GM19043 (cell line): Measurements from ENCODE around the gene CEP83.

Source experiments
- ATAC-seq: cut with Tn5 transposase; IDR thresholded peaks from one replicate; pipeline ENCODE4 v1.9.1; 2021; ENCODE audit warnings: low read depth; ENCODE audit not compliant: unreplicated experiment

Gene CEP83

DNA sequence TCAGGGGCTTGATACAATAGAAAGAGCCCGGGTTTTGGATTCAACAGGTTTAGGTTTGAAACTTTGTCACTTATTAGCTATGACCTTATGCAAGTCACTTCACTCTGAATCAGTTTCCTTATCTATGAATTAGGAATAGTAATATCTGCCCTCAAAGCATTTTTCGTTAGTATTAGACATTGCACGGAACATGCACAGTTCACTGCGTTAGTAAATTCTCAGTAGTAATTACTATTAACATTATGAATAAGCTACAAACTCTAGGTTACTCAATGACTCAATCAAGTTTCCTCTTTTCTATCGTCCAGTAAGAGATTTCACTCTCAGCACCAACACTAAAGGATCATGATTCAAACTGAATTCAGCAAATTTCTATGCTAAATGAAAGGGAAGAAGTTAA, 150.3 kb downstream of the CEP83 start:
- peak; percentile 66 for ATAC-seq

GRCh38 chr12:94308612-94309011, 151.1 kb downstream of the CEP83 start:
- no peak for ATAC-seq

DNA sequence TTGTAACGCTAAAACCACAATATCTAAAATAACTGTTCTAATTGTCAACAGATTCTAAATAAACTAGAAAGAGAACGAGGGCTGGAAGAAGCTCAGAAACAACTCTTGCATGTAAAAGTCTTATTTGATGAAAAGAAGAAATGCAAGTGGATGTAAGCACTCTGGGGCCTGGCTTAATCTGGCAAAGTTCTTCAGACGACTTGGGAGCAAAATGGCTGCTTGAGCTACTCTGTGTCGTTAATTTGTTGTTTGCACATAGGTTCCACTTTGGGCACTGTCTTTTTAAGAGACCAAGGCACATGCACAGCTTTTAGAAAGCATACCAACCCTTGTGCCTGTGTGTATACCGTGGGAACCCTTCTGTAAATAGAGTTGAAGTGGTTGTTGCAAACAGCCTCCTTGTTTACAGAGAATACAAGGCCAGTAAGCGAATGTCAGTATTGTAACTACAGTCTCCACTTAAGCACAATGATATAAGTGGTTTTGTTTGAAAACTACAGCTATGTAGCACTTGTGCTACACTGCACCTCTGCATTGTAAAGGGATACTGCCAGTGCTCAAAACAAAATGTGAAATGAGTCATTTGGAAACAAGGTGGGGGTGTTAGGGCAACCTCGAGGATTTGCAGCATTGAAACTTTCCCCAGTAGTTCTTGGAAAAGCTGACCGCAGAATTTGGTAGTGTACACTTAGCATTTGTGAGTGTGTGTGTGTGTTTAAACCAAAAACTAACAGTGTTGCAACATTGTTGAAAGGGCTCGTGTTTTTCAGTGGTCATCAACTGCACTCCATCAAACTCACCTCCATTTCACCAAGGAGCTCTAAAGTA, 154.3 kb downstream of the CEP83 start:
- no peak for ATAC-seq

DNA sequence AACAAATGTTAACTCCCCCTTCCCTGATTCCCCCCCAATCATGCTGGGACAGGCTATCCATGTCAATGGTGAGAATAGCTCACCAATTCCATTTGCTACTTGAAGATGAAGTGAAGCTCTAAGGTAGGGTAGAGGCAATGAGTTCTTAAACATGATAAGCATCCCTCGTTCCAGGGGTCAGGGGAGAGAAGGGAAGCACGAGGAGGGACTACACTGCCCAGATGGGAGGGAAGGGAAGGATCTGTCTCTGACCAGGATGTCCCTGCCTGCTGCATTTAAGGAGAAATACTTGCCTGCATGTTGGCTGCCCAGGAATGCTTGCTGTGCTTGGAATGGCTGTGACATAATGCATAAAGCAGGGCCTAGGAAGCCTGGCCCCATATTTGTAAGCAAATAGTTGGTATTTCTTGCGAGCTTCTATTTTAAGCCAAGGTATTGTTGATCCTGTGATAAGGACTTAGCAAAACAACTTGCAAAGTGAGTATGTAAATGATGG, 155.1 kb downstream of the CEP83 start:
- no peak for ATAC-seq

GRCh38 chr12:94304012-94304411, 155.7 kb downstream of the CEP83 start:
- ATAC-seq, result no peak

DNA sequence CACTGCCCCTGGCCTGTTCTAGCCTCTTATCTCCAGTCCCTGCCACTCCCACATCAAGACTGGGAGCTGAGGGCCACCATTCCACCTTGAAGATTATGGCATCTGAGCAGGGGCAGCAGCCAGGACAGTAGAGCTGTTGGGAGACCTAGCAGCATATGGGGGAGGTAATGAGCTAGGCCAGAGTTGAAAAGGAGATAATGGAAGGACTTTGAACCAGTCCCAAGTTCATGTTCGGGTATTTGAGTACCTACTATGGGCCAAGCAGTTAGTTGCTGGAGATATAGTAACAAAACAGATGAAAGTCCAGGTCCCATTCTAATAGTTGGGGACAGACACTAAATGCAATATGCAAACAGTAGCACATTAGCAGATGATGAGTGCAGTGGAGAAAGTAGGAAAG, 159.8 kb downstream of the CEP83 start:
- no peak for ATAC-seq

DNA sequence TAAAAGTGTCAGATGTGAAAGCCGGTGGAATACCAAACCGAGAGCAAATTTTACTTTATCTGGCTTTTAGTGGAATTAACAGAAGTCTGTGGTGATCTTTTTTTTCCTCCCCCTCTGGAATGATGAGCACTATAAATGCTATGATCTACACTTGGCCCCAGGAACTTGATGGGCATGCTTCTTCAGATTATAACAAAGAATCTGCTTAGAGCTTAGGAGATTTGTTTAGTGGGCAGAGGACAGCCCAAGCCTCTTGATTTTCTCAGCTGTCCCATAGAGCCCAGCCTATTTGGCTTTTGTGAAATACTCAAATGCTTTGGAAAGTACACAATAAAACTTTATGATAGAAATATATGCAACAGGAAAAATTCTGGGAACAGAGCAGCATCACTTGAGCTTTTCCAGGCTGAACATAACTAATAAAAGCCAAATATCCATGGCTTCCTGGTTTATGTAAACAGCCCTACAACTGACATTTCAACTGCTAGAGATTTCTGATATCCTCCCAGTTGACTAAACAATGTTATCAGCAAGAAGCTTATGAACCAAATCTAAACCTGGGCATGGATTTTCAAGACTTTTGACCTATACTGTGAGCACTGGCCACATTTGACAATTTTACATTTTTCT, 161.7 kb downstream of the CEP83 start:
- no peak for ATAC-seq

GRCh38 chr12:94297096-94297699, 162.5 kb downstream of the CEP83 start:
- no peak for ATAC-seq

DNA sequence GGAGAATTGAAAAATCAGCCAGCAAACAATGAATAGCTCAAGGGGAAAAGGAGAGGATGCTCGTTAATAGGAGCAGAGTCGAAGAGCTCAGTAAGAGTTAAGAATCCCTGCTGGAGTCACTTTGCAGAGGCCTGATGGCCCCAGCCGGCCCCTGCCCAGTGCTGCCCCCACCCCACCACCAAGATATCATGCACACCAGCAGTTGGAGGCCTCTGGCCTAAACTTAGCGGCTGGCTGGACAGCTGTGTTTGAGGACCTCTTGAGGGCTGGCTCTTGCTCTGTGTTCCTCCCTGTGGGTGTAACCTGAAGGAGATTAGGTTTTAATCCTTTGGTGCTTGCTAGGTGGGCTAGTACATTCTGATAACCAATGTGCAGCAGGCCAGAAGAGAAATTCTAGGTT, 169.3 kb downstream of the CEP83 start:
- no peak for ATAC-seq

DNA sequence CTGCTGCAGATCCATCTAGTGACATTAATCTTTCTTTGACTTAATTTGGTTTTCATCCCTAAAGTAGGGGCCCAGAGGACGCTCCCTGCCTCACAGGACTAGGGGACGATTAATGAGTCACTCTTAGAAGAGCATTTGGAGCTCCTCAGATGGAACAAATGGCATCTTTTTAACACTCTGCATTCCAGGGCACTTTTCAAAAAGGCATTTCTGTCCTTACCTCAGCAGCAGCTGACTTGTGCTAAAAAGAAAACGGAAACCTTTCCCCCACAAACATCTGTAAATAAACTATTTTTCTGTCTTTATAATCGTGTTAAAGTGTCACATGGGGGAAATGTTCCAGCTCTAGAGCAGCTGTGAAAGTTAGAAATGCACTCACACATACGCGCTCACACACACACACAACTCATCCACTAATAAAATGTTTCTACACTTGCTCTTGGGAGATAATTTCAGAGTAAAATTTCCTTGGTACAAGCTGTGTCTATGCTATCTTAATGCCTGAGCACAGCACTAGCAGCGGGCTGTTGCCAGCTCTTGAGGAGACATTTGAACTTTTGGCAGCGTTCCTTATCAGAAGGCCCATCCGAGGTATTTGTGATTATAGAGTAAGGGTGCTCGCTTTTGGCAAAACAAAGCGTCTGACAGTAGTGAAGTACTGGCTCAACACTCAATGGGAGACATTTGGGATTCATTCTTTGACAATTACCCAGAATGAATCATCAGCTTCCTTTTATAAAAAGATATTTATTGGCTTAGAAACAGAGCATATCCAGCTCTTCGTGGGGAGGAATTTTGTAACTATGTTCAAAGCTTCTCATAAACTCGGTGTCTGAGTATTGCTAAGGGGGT, 170.0 kb downstream of the CEP83 start:
- no peak for ATAC-seq

DNA sequence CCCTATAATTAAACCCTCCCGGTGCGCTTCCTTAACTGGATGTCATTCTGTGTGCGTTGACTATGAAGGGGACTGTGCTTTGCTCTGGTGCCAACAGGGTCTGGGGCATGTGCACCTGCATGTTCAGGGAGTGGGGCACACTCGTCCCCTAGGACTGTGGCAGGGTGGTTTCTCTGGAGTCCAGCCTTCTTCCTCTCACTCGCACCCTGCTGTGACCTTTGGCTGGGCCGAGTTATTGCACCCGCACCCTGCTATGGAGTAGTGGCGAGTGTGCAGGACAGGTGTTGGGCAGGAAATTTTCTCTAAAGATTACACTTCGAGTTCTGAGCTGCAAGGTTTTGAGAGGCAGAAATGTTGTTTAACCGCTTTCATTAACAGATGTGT, 172.4 kb downstream of the CEP83 start:
- ATAC-seq, result no peak

DNA sequence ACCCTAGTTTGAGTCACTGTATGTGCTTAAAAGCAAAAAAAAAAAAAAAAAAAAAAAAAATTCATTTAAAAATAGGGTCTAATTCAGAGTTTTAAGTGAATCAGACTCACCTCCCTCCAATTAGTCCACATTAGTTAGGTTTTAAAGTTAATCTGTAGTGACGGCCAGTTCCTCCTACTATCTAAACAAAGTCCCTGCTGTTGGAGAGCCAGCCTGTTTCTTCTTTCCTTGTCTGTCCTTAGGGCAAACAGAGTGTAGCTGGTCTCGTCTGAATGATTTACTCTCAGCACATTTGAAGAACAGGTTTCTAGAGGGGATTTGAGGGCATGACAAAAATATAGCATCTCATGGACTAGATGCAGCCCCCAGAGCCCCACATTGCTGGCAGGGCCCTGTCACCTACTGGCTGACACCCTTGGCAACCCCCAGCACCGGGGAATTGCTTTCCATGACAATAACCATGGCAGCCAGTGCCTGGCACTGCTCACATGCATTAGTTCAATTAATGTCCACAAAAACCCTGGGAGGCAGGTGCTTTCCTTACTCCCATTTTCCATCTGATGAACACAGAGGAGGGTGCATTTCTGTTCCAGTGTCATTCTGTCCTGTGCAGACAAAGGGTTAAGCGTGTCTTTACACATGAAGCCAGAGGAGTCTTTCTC, 173.0 kb downstream of the CEP83 start:
- no peak for ATAC-seq

- no peak for ATAC-seq
Observed at GRCh38 chr12:94285943-94286582, 173.6 kb downstream of the CEP83 start.

DNA sequence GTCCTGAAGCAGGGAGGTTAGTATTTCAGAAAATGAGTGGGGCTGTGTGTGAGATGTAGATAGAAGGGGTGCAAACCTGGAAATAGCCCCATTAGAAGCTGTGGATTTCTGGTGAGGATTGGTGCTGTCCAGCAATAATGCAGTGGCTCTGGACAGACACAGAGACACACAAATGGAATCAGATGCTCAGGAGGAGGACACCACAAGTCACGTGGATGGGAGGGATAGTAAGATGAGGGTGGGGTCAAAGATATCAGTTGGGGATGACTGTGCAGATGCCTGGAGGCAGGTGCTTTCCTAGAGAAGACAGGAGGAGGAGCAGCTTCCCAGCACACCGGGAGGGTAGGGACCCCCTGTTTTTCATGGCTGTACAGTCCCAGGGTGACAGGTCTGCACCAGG, 174.8 kb downstream of the CEP83 start:
- no peak for ATAC-seq

- no peak for ATAC-seq
Observed at GRCh38 chr12:94284046-94284445, 175.6 kb downstream of the CEP83 start.

GRCh38 chr12:94282675-94283074, 177.0 kb downstream of the CEP83 start:
- ATAC-seq, result no peak

GRCh38 chr12:94280063-94280462, 179.6 kb downstream of the CEP83 start:
- no peak for ATAC-seq

DNA sequence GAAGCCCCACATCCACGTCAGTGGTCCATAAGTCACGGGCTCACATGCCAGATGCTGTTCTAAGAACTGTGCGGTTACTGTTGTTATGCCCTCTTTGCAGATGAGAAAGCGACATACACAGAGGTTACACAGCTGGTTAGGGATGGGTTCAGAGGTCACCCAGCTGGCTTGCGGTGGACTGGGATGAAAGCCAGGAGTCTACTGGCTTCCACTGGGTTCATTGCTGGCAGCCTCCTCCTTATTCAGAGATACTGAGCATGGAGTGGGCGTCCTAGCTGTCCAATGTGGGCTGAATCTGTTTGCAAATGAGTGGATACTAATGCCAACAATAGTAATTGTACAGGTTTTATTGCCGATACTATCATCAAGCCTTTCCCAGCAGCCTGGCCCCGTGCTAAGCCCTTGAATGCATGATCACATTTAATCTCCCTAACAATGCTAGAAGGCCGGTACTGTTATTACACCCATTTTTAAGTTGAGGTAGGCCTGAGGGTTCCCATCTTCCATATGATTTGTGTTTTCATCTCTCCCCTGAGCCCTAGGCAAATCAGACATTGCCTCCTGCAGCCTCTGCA, 182.2 kb downstream of the CEP83 start:
- ATAC-seq, result no peak

GRCh38 chr12:94276725-94277124, 182.9 kb downstream of the CEP83 start:
- ATAC-seq, result no peak
